Measurements from ENCODE around the gene A2M.

Gene A2M

DNA sequence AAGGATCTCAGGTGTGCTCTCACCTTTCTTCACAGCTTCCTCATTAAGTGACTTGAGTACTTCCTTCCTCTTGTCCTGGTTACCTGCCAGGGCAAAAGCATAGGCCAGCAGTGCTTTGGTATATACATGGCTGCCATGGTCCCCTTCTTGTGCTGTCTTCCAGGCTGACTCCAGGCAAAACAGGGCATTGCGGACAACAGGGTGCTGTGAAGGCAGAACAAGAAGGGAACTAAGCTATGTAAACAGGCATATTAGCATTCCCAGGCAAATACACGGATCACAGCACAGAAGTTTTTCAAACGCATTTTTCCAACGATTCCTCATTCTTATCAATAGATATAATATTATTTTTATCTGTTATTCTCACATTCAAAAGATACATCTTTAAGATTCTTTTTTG, 39.0 kb downstream of the A2M start:
- Histone ChIP-seq H3K36me3 (ENCODE audit: insufficient read depth, low read length) (no peaks in the 10 kb centered on the region), H3K27ac (no peak overlapping the region), H3K9ac (ENCODE audit: insufficient read length) (no peak overlapping the region), H3K4me3 (no peak overlapping the region), H3K9me3 (ENCODE audit: low read depth, low read length) (no peaks in the 10 kb centered on the region)
- no peak for DNase-seq (ENCODE audit: low read depth, low spot score)
- TF ChIP-seq FOXP2 (optimal IDR thresholded peaks at IDR 0.05; ENCODE audit: control extremely low read depth, extremely low read length, insufficient read depth) (no peak), EZH2 (IDR thresholded peaks at IDR 0.05) (no peak), POLR2AphosphoS5 (IDR thresholded peaks at IDR 0.05; ENCODE audit: borderline replicate concordance, low read depth, low read length) (no peak)

DNA sequence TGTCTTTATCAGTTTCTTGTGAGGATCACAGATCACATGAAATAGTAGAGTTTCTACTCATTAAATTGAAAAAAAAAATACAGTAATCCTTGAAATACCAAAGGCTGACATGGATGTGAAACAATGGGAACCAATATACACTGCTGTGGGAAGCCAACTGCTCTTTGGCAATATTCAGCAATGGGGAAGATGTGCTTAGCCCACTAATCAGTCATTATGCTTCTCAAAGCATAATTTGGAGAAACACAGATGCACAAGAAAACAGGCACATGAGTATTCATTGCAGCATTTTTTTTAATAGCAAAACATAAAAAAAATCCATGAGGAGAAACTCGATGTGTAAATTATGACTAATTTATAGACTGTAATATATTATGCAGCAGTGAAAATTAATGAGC, 40.6 kb downstream of the A2M start:
- no peak for TF ChIP-seq POLR2AphosphoS5 (IDR thresholded peaks at IDR 0.05; ENCODE audit: borderline replicate concordance, low read depth, low read length)
- no peak overlapping the region for H3K4me3 ChIP-seq

DNA sequence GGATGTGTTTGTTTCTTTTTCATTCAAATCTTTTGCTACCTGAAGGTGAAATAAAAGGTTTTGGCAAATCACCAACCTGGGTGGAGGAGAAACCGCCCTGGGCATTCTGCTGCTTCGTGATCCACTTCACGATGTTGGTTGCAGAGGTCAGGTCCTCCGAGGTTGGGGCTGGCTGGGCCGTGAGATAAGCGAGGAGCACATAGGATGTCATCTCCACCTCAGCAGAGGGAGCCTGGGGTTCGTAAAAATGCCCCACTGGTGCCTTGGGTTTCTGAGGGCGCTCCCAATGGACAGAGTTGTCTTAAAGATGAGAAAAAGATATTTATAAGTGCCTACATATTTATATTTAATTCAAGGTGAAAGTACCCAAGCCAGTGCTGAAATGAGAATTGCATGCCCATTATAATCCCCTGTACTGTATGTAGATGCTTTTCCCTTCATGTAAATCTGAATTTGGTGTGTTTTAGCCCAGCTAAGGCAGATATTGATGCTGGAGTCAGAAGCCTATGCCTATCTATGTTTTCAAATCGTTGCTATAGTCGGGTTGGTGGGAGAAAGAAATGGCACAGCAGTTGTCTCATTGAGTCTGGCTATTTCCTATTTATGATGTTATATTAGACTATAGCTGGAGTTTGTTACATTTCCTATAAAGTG, 41.1 kb downstream of the A2M start:
- TF ChIP-seq FOXP2 (optimal IDR thresholded peaks at IDR 0.05; ENCODE audit: control extremely low read depth, extremely low read length, insufficient read depth) (no peak), POLR2AphosphoS5 (IDR thresholded peaks at IDR 0.05; ENCODE audit: borderline replicate concordance, low read depth, low read length) (no peak), EZH2 (IDR thresholded peaks at IDR 0.05) (no peak)
- no peak for DNase-seq (ENCODE audit: low read depth, low spot score)
- Histone ChIP-seq H3K36me3 (ENCODE audit: insufficient read depth, low read length) (no peaks in the 10 kb centered on the region), H3K27ac (no peak overlapping the region), H3K9me3 (ENCODE audit: low read depth, low read length) (no peaks in the 10 kb centered on the region), H3K4me3 (no peak overlapping the region), H3K9ac (ENCODE audit: insufficient read length) (no peak overlapping the region)

More for the DNA sequence above, 40.6 kb downstream of the A2M start:
- Histone ChIP-seq H3K36me3 (ENCODE audit: insufficient read depth, low read length) (no peaks in the 10 kb centered on the region), H3K9me3 (ENCODE audit: low read depth, low read length) (no peaks in the 10 kb centered on the region), H3K9ac (ENCODE audit: insufficient read length) (no peak overlapping the region), H3K27ac (no peak overlapping the region)
- no peak for DNase-seq (ENCODE audit: low read depth, low spot score)

DNA sequence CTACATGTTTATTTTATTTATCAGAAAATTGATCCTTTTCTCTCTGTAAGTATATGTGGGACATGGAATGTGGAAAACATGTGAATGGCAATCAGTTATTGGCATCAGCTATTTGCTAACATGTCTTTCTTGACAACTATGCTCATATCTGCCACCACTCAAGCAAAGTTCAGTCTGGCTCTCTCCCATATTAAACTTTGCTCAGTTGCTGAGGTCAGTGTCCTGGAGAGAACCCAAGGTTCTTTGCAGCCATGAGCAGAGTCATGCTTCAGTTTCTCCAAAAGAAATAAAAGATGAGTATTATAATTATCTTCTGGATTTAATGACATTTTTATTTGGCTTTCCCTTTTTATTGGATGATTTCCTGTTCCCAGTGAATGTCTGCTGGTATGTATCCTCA, 42.6 kb downstream of the A2M start:
- Histone ChIP-seq H3K9me3 (ENCODE audit: low read depth, low read length) (no peaks in the 10 kb centered on the region), H3K36me3 (ENCODE audit: insufficient read depth, low read length) (no peaks in the 10 kb centered on the region), H3K27ac (no peak overlapping the region), H3K4me3 (no peak overlapping the region), H3K9ac (ENCODE audit: insufficient read length) (no peak overlapping the region)
- no peak for DNase-seq (ENCODE audit: low read depth, low spot score)
- TF ChIP-seq EZH2 (IDR thresholded peaks at IDR 0.05) (no peak), FOXP2 (optimal IDR thresholded peaks at IDR 0.05; ENCODE audit: control extremely low read depth, extremely low read length, insufficient read depth) (no peak), POLR2AphosphoS5 (IDR thresholded peaks at IDR 0.05; ENCODE audit: borderline replicate concordance, low read depth, low read length) (no peak)

DNA sequence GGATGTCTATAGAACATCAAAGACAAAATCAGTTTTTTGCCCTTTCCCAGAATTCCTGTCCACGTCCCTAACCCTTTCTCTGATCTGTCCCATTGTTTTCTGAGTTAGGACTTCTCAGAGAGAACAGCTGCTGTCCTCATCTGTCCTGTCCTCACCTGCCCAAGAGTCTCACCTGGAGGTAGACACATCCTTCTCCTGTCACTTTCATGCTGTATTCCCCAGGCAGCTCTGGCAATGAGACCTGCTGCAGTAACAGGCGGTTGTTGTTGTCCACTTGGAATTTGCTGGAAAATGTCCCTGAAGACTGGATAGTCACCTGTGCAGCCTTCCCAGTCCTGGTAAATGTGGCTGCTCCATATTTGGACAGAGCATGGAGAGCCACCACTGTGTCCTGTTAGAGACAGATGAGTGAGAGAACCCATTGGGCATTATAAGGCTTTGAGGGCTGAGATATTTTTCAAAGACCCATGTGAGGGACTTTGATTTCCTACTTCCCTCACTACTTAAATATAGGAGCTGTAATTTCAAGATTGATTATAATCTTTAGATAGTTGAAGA, 43.2 kb downstream of the A2M start:
- H3K9me3 ChIP-seq (ENCODE audit: low read depth, low read length) = no peaks in the 10 kb centered on the region
- H3K27ac ChIP-seq = no peak overlapping the region
- no peaks in the 10 kb centered on the region for H3K36me3 ChIP-seq (ENCODE audit: insufficient read depth, low read length)
- no peak for DNase-seq (ENCODE audit: low read depth, low spot score)
- no peak overlapping the region for H3K4me3 ChIP-seq
- H3K9ac ChIP-seq (ENCODE audit: insufficient read length) = no peak overlapping the region
- TF ChIP-seq POLR2AphosphoS5 (IDR thresholded peaks at IDR 0.05; ENCODE audit: borderline replicate concordance, low read depth, low read length) (no peak), FOXP2 (optimal IDR thresholded peaks at IDR 0.05; ENCODE audit: control extremely low read depth, extremely low read length, insufficient read depth) (no peak), EZH2 (IDR thresholded peaks at IDR 0.05) (no peak)

DNA sequence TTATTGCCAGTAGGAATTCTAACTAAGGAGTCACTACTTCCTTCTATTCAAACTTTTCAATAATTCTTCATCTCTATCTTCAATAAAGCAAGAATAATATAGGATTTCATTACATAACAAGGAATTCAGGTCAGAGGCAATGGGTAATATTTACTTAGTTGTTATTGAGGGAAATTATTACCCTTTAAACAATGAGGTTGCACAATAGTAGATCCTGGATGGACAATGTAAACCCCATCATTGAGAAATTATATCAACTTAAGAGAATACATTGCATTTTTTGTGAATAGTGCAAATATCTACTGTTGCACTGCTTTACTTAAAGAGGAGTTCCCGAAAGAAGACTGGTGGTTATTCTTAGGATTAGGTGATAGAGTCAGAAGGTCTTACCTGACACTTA, 43.8 kb downstream of the A2M start:
- DNase-seq (ENCODE audit: low read depth, low spot score) = no peak
- Histone ChIP-seq H3K27ac (no peak overlapping the region), H3K36me3 (ENCODE audit: insufficient read depth, low read length) (no peaks in the 10 kb centered on the region), H3K4me3 (no peak overlapping the region), H3K9ac (ENCODE audit: insufficient read length) (no peak overlapping the region), H3K9me3 (ENCODE audit: low read depth, low read length) (no peaks in the 10 kb centered on the region)
- TF ChIP-seq FOXP2 (optimal IDR thresholded peaks at IDR 0.05; ENCODE audit: control extremely low read depth, extremely low read length, insufficient read depth) = no peak
- TF ChIP-seq EZH2 (IDR thresholded peaks at IDR 0.05) = no peak

DNA sequence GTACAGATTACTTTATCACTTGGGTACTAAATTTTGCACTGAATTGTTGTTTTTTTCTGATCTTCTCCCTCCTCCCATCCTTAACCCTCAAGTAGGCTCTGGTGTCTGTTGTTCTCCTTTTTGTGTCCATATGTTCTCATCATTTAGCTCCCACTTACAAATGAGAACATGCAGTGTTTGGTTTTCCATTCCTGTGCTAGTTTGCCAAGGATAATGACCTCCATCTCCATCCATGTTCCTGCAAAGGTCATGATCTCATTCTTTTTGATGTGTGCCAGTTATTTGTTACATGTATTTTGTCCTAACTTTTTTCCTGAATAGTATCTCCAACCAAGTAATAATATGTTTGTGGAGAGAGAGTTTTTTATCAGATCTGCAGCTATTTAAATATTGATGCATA, 44.2 kb downstream of the A2M start:
- no peak for TF ChIP-seq FOXP2 (optimal IDR thresholded peaks at IDR 0.05; ENCODE audit: control extremely low read depth, extremely low read length, insufficient read depth)
- no peak for TF ChIP-seq EZH2 (IDR thresholded peaks at IDR 0.05)
- no peak for TF ChIP-seq POLR2AphosphoS5 (IDR thresholded peaks at IDR 0.05; ENCODE audit: borderline replicate concordance, low read depth, low read length)
- Histone ChIP-seq H3K9me3 (ENCODE audit: low read depth, low read length) (no peaks in the 10 kb centered on the region), H3K27ac (no peak overlapping the region), H3K4me3 (no peak overlapping the region), H3K9ac (ENCODE audit: insufficient read length) (no peak overlapping the region), H3K36me3 (ENCODE audit: insufficient read depth, low read length) (no peaks in the 10 kb centered on the region)
- no peak for DNase-seq (ENCODE audit: low read depth, low spot score)

DNA sequence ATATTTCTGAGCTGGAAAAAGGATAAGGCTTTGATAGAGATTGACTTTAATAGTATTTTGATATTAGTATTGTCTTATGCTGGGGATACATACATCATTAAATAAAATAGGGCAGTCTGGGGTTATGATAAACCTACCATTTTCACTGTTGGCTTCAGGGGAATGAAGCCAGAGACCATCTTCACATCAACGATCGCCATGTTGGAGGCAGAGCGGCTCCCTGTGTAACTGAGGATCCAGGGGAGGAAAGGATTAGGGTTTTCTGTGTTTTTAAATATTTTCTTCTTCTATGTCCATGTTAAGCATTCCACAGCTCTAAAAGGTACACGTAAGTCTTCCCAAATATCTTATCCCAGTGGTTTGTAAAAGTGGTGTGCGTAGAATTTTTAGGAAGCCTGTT, 45.4 kb downstream of the A2M start:
- H3K36me3 ChIP-seq (ENCODE audit: insufficient read depth, low read length) = no peaks in the 10 kb centered on the region

DNA sequence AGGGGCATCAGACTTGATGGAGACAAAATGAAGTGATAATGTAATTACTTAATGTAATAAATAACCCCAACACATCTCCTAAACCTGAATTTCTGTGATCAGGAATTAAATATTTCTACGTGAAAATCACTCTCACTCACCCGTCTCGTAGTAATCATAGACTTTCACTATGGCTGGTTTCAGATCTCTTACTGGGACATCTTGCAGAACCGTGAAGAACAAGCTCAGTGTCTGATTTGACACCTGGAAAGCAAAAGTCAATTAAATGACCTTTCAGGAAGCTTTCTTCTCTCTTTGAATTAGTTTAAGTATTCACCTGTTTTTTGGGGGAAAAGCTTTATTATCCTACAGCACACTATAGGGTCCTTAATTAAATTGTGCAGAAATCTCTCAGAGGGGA, 47.1 kb downstream of the A2M start:
- H3K4me3 ChIP-seq = no peak overlapping the region
- no peak for DNase-seq (ENCODE audit: low read depth, low spot score)
- TF ChIP-seq FOXP2 (optimal IDR thresholded peaks at IDR 0.05; ENCODE audit: control extremely low read depth, extremely low read length, insufficient read depth) = no peak
- no peak for TF ChIP-seq EZH2 (IDR thresholded peaks at IDR 0.05)
- no peak for TF ChIP-seq POLR2AphosphoS5 (IDR thresholded peaks at IDR 0.05; ENCODE audit: borderline replicate concordance, low read depth, low read length)

More for the DNA sequence above, 45.4 kb downstream of the A2M start:
- Histone ChIP-seq H3K27ac (no peak overlapping the region), H3K9me3 (ENCODE audit: low read depth, low read length) (no peaks in the 10 kb centered on the region), H3K9ac (ENCODE audit: insufficient read length) (no peak overlapping the region), H3K4me3 (no peak overlapping the region)
- no peak for DNase-seq (ENCODE audit: low read depth, low spot score)
- TF ChIP-seq POLR2AphosphoS5 (IDR thresholded peaks at IDR 0.05; ENCODE audit: borderline replicate concordance, low read depth, low read length) (no peak), FOXP2 (optimal IDR thresholded peaks at IDR 0.05; ENCODE audit: control extremely low read depth, extremely low read length, insufficient read depth) (no peak), EZH2 (IDR thresholded peaks at IDR 0.05) (no peak)

More for the DNA sequence above, 47.1 kb downstream of the A2M start:
- Histone ChIP-seq H3K27ac (no peak overlapping the region), H3K9ac (ENCODE audit: insufficient read length) (no peak overlapping the region), H3K36me3 (ENCODE audit: insufficient read depth, low read length) (no peaks in the 10 kb centered on the region), H3K9me3 (ENCODE audit: low read depth, low read length) (no peaks in the 10 kb centered on the region)

All from SK-N-MC (cell line).